Fibroblast of lung (primary cell): ENCODE data around the gene CACNA1H.

Experiments used
- EZH2 ChIP-seq: IDR thresholded peaks from 2 replicates; pipeline ENCODE4 v1.5.1; 2012; ENCODE audit warnings: low read length, control low read depth, mild to moderate bottlenecking; ENCODE audit errors: missing control alignments
- TF ChIP-seq, protein P1 (sequence below), 2 donors: IDR thresholded peaks in 1 of 2; conservative IDR thresholded peaks in 1 of 2; 1 replicate in 1 of 2; 2 replicates in 1 of 2; pipeline ENCODE4 v1.5.1; 2011 to 2012; ENCODE audit warnings: low read length in 2 of 2, control low read depth in 1 of 2, inconsistent platforms in 1 of 2, low read depth in 1 of 2, mild to moderate bottlenecking in 1 of 2

- TF ChIP-seq, protein P1, sequence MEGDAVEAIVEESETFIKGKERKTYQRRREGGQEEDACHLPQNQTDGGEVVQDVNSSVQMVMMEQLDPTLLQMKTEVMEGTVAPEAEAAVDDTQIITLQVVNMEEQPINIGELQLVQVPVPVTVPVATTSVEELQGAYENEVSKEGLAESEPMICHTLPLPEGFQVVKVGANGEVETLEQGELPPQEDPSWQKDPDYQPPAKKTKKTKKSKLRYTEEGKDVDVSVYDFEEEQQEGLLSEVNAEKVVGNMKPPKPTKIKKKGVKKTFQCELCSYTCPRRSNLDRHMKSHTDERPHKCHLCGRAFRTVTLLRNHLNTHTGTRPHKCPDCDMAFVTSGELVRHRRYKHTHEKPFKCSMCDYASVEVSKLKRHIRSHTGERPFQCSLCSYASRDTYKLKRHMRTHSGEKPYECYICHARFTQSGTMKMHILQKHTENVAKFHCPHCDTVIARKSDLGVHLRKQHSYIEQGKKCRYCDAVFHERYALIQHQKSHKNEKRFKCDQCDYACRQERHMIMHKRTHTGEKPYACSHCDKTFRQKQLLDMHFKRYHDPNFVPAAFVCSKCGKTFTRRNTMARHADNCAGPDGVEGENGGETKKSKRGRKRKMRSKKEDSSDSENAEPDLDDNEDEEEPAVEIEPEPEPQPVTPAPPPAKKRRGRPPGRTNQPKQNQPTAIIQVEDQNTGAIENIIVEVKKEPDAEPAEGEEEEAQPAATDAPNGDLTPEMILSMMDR (conservative IDR thresholded peaks at IDR 0.05 in 1 of 2, IDR thresholded peaks at IDR 0.05 in 1 of 2; ENCODE audit: low read depth in 1 of 2, low read length in 2 of 2), result no peak
- no peak for TF ChIP-seq EZH2
These were observed 23.5 kb downstream of the CACNA1H start for GRCh38 chr16:1176280-1176897.
